OCI-LY3 (cell line): Measurements from ENCODE around the gene ECSIT.

ENCODE experiments used
- H2AFZ ChIP-seq: fragments of 200-600, 300-600 bp; shearing (Covaris generic); 2 replicates; pipeline ENCODE4 v1.6.0; 2014; ENCODE audit warnings: antibody characterized with exemption, low read depth, low read length
- H3K27ac ChIP-seq: fragments of 200-600, 300-600 bp; sonication (generic); 2 replicates; pipeline ENCODE4 v1.5.1; 2014; ENCODE audit warnings: mild to moderate bottlenecking, low read length, moderate library complexity, mixed read lengths
- H3K27me3 ChIP-seq: fragments of 200-600, 300-600 bp; sonication (generic); 2 replicates; pipeline ENCODE4 v1.6.1; 2014; ENCODE audit warnings: low read depth, low read length, mixed read lengths
- H3K36me3 ChIP-seq: fragments of 200-600, 300-600 bp; sonication (generic); replicated peaks from 2 replicates; pipeline ENCODE3; 2014; ENCODE audit warnings: low read depth, low read length, mixed read lengths
- H3K4me1 ChIP-seq: fragments of 300-600, 200-600 bp; sonication (generic); 2 replicates; pipeline ENCODE4 v1.6.1; 2014; ENCODE audit warnings: low read length, mixed read lengths
- H3K4me2 ChIP-seq: fragments of 200-600, 300-600 bp; sonication (generic); 2 replicates; pipeline ENCODE4 v1.6.1; 2014; ENCODE audit warnings: low read length, mixed read lengths
- H3K4me3 ChIP-seq: fragments of 300-600, 200-600 bp; sonication (generic); 2 replicates; pipeline ENCODE4 v1.5.1; 2014; ENCODE audit warnings: antibody characterized with exemption, mild to moderate bottlenecking, low read length, moderate library complexity
- H3K79me2 ChIP-seq: fragments of 300-600, 200-600 bp; shearing (Covaris generic); 2 replicates; pipeline ENCODE4 v1.6.1; 2014; ENCODE audit warnings: mild to moderate bottlenecking, low read length, mixed read lengths
- H3K9ac ChIP-seq: fragments of 300-600, 200-600 bp; shearing (Covaris generic); 2 replicates; pipeline ENCODE4 v1.6.0; 2014; ENCODE audit warnings: mild to moderate bottlenecking, low read length, moderate library complexity
- H3K9me3 ChIP-seq: fragments of 200-600, 300-600 bp; shearing (Covaris generic); 2 replicates; pipeline ENCODE4 v1.6.1; 2014; ENCODE audit warnings: low read length, mixed read lengths; ENCODE audit not compliant: insufficient read depth
- H4K20me1 ChIP-seq: fragments of 200-600, 300-600 bp; sonication (generic); 2 replicates; pipeline ENCODE4 v1.6.1; 2016; ENCODE audit warnings: low read length, mixed read lengths; ENCODE audit not compliant: insufficient read depth
- EZH2phosphoT487 ChIP-seq: fragments of 200-600 bp; shearing (Covaris generic); IDR thresholded peaks from 2 replicates; pipeline ENCODE4 v1.6.1; 2018; ENCODE audit warnings: antibody characterized with exemption, mixed run types, low read depth
- TF ChIP-seq, protein P1 (sequence below): fragments of 200-600, 300-600 bp; sonication (generic); IDR thresholded peaks from 2 replicates; pipeline ENCODE4 v1.5.1; 2014; ENCODE audit warnings: antibody characterized with exemption, low read length, low read depth

The ECSIT gene

DNA sequence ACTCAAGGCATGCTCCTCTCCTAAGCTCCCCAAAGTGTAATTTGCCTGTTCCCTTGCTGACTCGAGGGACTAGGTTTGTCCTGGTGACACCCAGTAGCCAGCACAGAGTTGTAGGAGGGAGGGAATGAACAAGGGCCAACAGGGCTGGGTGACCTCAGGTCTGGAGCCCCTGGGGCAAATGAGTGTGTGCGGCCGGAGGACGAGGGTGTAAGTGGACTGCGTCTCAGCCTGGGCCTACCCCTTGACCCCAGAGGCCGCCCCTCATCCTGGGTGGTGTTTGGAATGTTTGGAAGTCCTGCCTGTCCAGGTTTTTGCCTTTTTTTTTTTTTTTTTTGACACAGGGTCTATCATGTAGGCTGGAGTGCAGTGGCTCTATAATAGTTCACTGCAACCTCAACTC, 22.0 kb downstream of the ECSIT start:
- Histone ChIP-seq H3K27me3 (no peaks in the 10 kb centered on the region), H4K20me1 (no peaks in the 10 kb centered on the region), H3K9ac (0 out of 2 replicates have a peak overlapping the region, but pooled peaks have one; percentile 57), H3K79me2 (peaks cover 9% of the 10 kb centered on the region; the same call in 1 of the 2 replicates), H3K4me2 (peak overlapping the region; percentile 88), H3K27ac (no peak overlapping the region), H3K36me3 (peaks cover 4% of the 10 kb centered on the region), H2AFZ (no peak overlapping the region), H3K4me3 (peak overlapping the region; percentile 79), H3K9me3 (no peaks in the 10 kb centered on the region), H3K4me1 (peaks cover 17% of the 10 kb centered on the region)
- TF ChIP-seq, protein P1, sequence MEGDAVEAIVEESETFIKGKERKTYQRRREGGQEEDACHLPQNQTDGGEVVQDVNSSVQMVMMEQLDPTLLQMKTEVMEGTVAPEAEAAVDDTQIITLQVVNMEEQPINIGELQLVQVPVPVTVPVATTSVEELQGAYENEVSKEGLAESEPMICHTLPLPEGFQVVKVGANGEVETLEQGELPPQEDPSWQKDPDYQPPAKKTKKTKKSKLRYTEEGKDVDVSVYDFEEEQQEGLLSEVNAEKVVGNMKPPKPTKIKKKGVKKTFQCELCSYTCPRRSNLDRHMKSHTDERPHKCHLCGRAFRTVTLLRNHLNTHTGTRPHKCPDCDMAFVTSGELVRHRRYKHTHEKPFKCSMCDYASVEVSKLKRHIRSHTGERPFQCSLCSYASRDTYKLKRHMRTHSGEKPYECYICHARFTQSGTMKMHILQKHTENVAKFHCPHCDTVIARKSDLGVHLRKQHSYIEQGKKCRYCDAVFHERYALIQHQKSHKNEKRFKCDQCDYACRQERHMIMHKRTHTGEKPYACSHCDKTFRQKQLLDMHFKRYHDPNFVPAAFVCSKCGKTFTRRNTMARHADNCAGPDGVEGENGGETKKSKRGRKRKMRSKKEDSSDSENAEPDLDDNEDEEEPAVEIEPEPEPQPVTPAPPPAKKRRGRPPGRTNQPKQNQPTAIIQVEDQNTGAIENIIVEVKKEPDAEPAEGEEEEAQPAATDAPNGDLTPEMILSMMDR = no peak
- TF ChIP-seq EZH2phosphoT487 = no peak

DNA sequence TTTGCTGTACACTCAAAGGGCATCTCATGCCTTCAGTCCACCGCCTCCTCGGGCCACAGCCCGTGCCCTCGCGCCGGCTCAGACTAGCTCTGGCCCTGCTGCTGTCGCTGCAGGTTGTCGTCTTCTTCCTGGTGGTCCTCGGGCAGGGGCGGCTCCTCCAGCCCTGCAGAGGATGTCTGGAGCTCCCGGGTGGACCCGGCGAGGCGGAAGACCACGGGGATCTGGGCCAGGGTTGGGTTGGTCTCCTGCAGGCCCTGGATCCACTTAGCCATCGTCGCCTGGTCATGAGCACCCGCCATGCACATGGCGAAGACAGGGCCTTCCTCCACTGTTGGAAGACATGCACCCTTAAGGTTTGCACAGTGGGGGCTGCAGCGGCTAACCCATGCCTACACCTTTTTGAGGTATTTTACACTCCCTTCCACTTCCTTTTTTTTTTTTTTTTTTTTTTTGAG, 22.8 kb downstream of the ECSIT start:
- peaks cover 17% of the 10 kb centered on the region for H3K4me1 ChIP-seq
- peak overlapping the region; percentile 4; the same call in 1 of the 2 replicates for H2AFZ ChIP-seq
- peak overlapping the region; percentile 88 for H3K4me2 ChIP-seq
- no peak for TF ChIP-seq EZH2phosphoT487
- TF ChIP-seq, protein P1 = no peak
- no peaks in the 10 kb centered on the region for H3K9me3 ChIP-seq
- peak overlapping the region; percentile 57 for H3K9ac ChIP-seq
- H3K4me3 ChIP-seq = peak overlapping the region; percentile 79
- peak overlapping the region; percentile 44 for H3K27ac ChIP-seq
- H3K79me2 ChIP-seq = peaks cover 9% of the 10 kb centered on the region; the same call in 1 of the 2 replicates
- peaks cover under 1% of the 10 kb centered on the region for H3K36me3 ChIP-seq
- H4K20me1 ChIP-seq = no peaks in the 10 kb centered on the region
- no peaks in the 10 kb centered on the region for H3K27me3 ChIP-seq

DNA sequence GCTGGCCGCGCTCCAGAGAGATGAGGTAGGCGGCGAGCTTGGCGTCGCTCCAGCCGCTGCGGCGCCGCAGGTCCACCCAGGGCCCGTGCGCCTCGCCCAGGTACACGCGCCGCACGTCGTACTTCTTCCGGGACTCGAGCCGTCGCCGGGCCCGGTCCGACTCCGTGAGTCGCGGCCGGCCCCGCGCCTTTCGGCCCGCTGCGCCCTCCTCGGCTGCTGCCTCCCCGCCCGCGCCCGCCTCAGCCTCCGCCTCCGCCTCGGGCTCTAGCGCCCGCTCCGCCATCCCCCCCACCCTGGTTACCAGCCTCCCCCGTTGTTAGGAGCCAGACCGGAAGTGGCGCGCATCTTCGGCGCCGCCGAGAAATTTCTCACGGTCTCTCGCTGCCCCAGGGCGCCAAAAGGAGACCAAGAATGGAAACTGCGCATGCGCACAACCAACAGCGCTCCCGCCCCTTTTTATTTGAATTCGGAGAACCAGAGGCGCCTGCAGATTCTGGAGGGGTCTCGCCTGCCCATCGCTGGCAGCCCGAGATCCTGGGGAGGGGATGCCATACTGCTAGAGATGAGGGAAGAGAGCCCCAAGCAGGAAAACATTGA, 23.3 kb downstream of the ECSIT start, which contains the start of gene ZNF653:
Gene ZNF653 (minus strand): TSS at position 336 of the 597 bp plus-strand sequence. CDS start 53 bp downstream, at position 283.
- no peaks in the 10 kb centered on the region for H3K27me3 ChIP-seq
- peaks cover 9% of the 10 kb centered on the region; the same call in 1 of the 2 replicates for H3K79me2 ChIP-seq
- no peak for TF ChIP-seq EZH2phosphoT487
- peak within 1 kb of the TSS; percentile 88 for H3K4me2 ChIP-seq
- peak within 1 kb of the TSS; percentile 62 for H3K27ac ChIP-seq
- no peaks in the 10 kb centered on the region for H3K9me3 ChIP-seq
- peak within 1 kb of the TSS; percentile 62 for H2AFZ ChIP-seq
- H3K36me3 ChIP-seq = no peaks in the 10 kb centered on the region
- peak within 1 kb of the TSS; percentile 79 for H3K9ac ChIP-seq
- peak within 1 kb of the TSS; percentile 79 for H3K4me3 ChIP-seq
- no peaks in the 10 kb centered on the region for H4K20me1 ChIP-seq
- H3K4me1 ChIP-seq = peaks cover 17% of the 10 kb centered on the region

DNA sequence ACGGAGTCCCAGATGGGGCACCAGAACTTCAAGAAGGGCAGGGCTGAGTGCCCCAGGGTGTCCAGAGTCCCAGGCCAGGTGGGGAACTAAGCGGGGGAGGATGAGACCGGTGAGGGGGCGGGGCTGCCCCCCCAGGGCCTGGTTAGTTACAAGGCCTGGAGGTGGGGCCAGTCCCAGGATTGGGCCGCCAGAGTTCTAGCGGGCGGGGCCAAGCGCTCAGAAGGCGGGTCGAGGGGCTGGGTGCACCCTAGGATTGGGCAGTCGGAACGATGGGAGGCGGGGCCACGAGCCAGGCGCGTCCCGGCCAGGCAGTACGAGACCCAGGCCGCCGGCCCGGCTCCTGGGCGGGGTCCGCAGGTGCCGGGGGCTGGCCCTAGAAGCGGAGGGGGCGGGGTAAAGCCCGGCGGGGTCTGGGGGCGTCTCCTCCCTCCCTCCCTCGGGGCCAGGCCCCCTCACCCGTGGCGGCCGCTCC, 23.9 kb downstream of the ECSIT start:
- Histone ChIP-seq H3K4me3 (peak overlapping the region; percentile 79), H3K79me2 (peaks cover 9% of the 10 kb centered on the region; the same call in 1 of the 2 replicates), H3K9me3 (no peaks in the 10 kb centered on the region), H3K4me2 (peak overlapping the region; percentile 88), H3K36me3 (no peaks in the 10 kb centered on the region), H3K9ac (peak overlapping the region; percentile 79), H4K20me1 (no peaks in the 10 kb centered on the region), H2AFZ (peak overlapping the region; percentile 62; the same call in 1 of the 2 replicates), H3K4me1 (peaks cover 17% of the 10 kb centered on the region), H3K27me3 (no peaks in the 10 kb centered on the region), H3K27ac (peak overlapping the region; percentile 62)
- TF ChIP-seq EZH2phosphoT487 = no peak
- TF ChIP-seq, protein P1 = no peak
